SK-N-SH treated with all-trans-retinoic acid at 6 μM for 48 hours (cell line): ENCODE data around the gene MRPS6.

Source experiments
- ATAC-seq: fragments of 200-7000 bp; cut with Tn5 transposase; 3 replicates; pipeline ENCODE4 v1.9.1; 2020; ENCODE audit warnings: mild to moderate bottlenecking, moderate library complexity
- ARNTL ChIP-seq: fragments of 450-650 bp; formaldehyde crosslinking; IDR thresholded peaks from 2 replicates; pipeline ENCODE4 v1.5.0; 2020; ENCODE audit warnings: low read depth, mild to moderate bottlenecking, moderate library complexity, borderline replicate concordance
- BACH2 ChIP-seq: fragments of 250-450 bp; sonication (Bioruptor Pico); IDR thresholded peaks from 2 replicates; pipeline ENCODE4 v1.9.0; 2021; ENCODE audit warnings: mild to moderate bottlenecking, borderline replicate concordance
- ESRRG ChIP-seq: fragments of 250-450 bp; sonication (Bioruptor Pico); IDR thresholded peaks from 2 replicates; pipeline ENCODE4 v1.6.1; 2021; ENCODE audit warnings: mild to moderate bottlenecking
- GLIS3 ChIP-seq: fragments of 250-450 bp; sonication (Bioruptor Pico); IDR thresholded peaks from 2 replicates; pipeline ENCODE4 v1.5.0; 2020; ENCODE audit warnings: mild to moderate bottlenecking, moderate library complexity
- OSR1 ChIP-seq: fragments of 250-450 bp; sonication (Bioruptor Pico); IDR thresholded peaks from 2 replicates; pipeline ENCODE4 v1.8.0; 2022; ENCODE audit warnings: moderate library complexity, mild to moderate bottlenecking, inconsistent platforms
- RARB ChIP-seq: fragments of 250-450 bp; sonication (Bioruptor Pico); IDR thresholded peaks from 2 replicates; pipeline ENCODE4 v1.8.0; 2021; ENCODE audit warnings: mild to moderate bottlenecking, moderate library complexity
- SNAI2 ChIP-seq: fragments of 250-450 bp; sonication (Bioruptor Pico); IDR thresholded peaks from 2 replicates; pipeline ENCODE4 v1.5.0; 2020; ENCODE audit warnings: mild to moderate bottlenecking, moderate library complexity
- TCF4 ChIP-seq: fragments of 250-450 bp; sonication (Bioruptor Pico); IDR thresholded peaks from 2 replicates; pipeline ENCODE4 v1.8.0; 2021; ENCODE audit warnings: mild to moderate bottlenecking, moderate library complexity, borderline replicate concordance
- TOX ChIP-seq: fragments of 250-450 bp; sonication (Bioruptor Pico); IDR thresholded peaks from 2 replicates; pipeline ENCODE4 v1.8.0; 2021; ENCODE audit warnings: mild to moderate bottlenecking, moderate library complexity, borderline replicate concordance
- ZC3H10 ChIP-seq: fragments of 250-450 bp; sonication (Bioruptor Pico); IDR thresholded peaks from 2 replicates; pipeline ENCODE4 v1.5.1; 2021; ENCODE audit warnings: mild to moderate bottlenecking, moderate library complexity
- ZFP3 ChIP-seq: fragments of 250-450 bp; sonication (Bioruptor Pico); IDR thresholded peaks from 2 replicates; pipeline ENCODE4 v1.5.0; 2020; ENCODE audit warnings: mild to moderate bottlenecking, moderate library complexity
- ZFP30 ChIP-seq: fragments of 450-650 bp; formaldehyde crosslinking; IDR thresholded peaks from 2 replicates; pipeline ENCODE4 v1.5.0; 2022; ENCODE audit warnings: mild to moderate bottlenecking, moderate library complexity
- ZNF565 ChIP-seq: fragments of 450-650 bp; formaldehyde crosslinking; conservative IDR thresholded peaks from 2 replicates; pipeline ENCODE4 v1.5.0; 2020; ENCODE audit warnings: low read depth, mild to moderate bottlenecking, moderate library complexity
- ZNF70 ChIP-seq: fragments of 450-650 bp; formaldehyde crosslinking; IDR thresholded peaks from 2 replicates; pipeline ENCODE4 v1.5.0; 2020; ENCODE audit warnings: mild to moderate bottlenecking, moderate library complexity
- ZNF8 ChIP-seq: fragments of 450-650 bp; formaldehyde crosslinking; IDR thresholded peaks from 2 replicates; pipeline ENCODE4 v1.5.0; 2020; ENCODE audit warnings: mild to moderate bottlenecking, moderate library complexity
- TF ChIP-seq, protein P1 (sequence below): fragments of 250-450 bp; sonication (Bioruptor Pico); IDR thresholded peaks from 2 replicates; pipeline ENCODE4 v1.5.0; 2020; ENCODE audit warnings: mild to moderate bottlenecking, moderate library complexity
- TF ChIP-seq, protein P2 (sequence below): fragments of 250-450 bp; sonication (Bioruptor Pico); IDR thresholded peaks from 2 replicates; pipeline ENCODE4 v1.8.0; 2020; ENCODE audit warnings: mild to moderate bottlenecking, moderate library complexity, borderline replicate concordance
- TF ChIP-seq, protein P3 (sequence below): fragments of 250-450 bp; sonication (Bioruptor Pico); IDR thresholded peaks from 2 replicates; pipeline ENCODE4 v1.5.1; 2020; ENCODE audit warnings: low read depth, mild to moderate bottlenecking, moderate library complexity
- TF ChIP-seq, protein P4 (sequence below): fragments of 250-450 bp; sonication (Bioruptor Pico); IDR thresholded peaks from 2 replicates; pipeline ENCODE4 v1.8.0; 2021; ENCODE audit warnings: low read depth, mild to moderate bottlenecking, moderate library complexity, borderline replicate concordance

MRPS6 gene

DNA sequence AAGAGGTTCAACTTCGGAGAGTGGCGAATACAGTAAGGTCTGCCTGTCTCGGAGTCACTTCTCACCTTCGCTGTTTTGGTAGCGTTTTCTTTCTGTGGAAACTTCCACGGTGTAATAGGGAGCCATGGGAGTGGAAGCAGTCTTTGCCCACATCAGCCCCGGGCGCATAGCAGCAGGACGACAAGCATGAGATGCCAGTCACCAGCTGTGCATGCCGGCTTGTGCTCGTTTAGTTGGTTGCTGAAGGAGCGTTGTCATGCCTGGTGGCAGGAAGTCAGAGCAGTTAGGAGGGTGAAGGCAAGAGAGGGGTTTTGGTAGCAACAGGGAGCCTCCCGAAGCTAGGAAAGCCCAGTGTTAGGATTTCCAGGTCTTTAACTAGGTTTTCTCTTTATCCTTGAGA lies 58.8 kb downstream of the MRPS6 start:
- no peak for ATAC-seq

DNA sequence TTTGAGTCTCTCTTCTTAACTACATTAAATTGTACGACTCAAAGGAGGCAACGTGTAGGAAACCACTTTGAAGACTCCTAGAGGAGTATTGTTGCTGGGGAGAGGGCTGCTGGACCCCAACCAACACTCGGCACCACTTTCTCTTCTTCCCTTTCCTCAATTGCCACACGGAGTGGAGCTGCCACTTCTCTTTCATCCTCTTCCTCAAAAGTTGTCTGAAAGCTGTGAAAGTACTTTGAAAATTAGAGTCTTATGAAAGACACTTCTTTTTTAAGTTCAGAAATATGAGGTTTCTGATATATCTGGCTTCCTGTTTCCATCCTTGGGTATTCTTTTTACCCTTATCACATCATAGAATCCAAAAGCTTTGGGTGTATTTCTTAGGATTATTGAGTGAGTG lies 59.5 kb downstream of the MRPS6 start:
- TF ChIP-seq ESRRG (CRISPR knock-in tag) (no peak), ZNF8 (CRISPR knock-in tag) (no peak), ZNF70 (CRISPR knock-in tag) (no peak), ZFP30 (CRISPR knock-in tag) (no peak), RARB (no peak), SNAI2 (CRISPR knock-in tag) (no peak), BACH2 (CRISPR knock-in tag) (no peak), ZNF565 (CRISPR knock-in tag) (no peak), TOX (CRISPR knock-in tag) (no peak), OSR1 (CRISPR knock-in tag) (no peak), ZC3H10 (no peak), ARNTL (CRISPR knock-in tag) (no peak)
- TF ChIP-seq, protein P1, sequence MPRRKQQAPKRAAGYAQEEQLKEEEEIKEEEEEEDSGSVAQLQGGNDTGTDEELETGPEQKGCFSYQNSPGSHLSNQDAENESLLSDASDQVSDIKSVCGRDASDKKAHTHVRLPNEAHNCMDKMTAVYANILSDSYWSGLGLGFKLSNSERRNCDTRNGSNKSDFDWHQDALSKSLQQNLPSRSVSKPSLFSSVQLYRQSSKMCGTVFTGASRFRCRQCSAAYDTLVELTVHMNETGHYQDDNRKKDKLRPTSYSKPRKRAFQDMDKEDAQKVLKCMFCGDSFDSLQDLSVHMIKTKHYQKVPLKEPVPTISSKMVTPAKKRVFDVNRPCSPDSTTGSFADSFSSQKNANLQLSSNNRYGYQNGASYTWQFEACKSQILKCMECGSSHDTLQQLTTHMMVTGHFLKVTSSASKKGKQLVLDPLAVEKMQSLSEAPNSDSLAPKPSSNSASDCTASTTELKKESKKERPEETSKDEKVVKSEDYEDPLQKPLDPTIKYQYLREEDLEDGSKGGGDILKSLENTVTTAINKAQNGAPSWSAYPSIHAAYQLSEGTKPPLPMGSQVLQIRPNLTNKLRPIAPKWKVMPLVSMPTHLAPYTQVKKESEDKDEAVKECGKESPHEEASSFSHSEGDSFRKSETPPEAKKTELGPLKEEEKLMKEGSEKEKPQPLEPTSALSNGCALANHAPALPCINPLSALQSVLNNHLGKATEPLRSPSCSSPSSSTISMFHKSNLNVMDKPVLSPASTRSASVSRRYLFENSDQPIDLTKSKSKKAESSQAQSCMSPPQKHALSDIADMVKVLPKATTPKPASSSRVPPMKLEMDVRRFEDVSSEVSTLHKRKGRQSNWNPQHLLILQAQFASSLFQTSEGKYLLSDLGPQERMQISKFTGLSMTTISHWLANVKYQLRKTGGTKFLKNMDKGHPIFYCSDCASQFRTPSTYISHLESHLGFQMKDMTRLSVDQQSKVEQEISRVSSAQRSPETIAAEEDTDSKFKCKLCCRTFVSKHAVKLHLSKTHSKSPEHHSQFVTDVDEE (CRISPR knock-in tag), result no peak
- TF ChIP-seq, protein P2, sequence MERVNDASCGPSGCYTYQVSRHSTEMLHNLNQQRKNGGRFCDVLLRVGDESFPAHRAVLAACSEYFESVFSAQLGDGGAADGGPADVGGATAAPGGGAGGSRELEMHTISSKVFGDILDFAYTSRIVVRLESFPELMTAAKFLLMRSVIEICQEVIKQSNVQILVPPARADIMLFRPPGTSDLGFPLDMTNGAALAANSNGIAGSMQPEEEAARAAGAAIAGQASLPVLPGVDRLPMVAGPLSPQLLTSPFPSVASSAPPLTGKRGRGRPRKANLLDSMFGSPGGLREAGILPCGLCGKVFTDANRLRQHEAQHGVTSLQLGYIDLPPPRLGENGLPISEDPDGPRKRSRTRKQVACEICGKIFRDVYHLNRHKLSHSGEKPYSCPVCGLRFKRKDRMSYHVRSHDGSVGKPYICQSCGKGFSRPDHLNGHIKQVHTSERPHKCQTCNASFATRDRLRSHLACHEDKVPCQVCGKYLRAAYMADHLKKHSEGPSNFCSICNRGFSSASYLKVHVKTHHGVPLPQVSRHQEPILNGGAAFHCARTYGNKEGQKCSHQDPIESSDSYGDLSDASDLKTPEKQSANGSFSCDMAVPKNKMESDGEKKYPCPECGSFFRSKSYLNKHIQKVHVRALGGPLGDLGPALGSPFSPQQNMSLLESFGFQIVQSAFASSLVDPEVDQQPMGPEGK (CRISPR knock-in tag), result no peak
- TF ChIP-seq, protein P3, sequence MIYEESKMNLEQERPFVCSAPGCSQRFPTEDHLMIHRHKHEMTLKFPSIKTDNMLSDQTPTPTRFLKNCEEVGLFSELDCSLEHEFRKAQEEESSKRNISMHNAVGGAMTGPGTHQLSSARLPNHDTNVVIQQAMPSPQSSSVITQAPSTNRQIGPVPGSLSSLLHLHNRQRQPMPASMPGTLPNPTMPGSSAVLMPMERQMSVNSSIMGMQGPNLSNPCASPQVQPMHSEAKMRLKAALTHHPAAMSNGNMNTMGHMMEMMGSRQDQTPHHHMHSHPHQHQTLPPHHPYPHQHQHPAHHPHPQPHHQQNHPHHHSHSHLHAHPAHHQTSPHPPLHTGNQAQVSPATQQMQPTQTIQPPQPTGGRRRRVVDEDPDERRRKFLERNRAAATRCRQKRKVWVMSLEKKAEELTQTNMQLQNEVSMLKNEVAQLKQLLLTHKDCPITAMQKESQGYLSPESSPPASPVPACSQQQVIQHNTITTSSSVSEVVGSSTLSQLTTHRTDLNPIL, result no peak
- TF ChIP-seq, all 23 proteins: peak for 0
- ATAC-seq, result no peak

More for the DNA sequence above, 58.8 kb downstream of the MRPS6 start:
- TF ChIP-seq, protein P3, result no peak
- no peak for TF ChIP-seq RARB
- no peak for TF ChIP-seq GLIS3 (CRISPR knock-in tag)
- no peak for TF ChIP-seq TCF4 (CRISPR knock-in tag)
- no peak for TF ChIP-seq ZFP30 (CRISPR knock-in tag)
- TF ChIP-seq ZNF565 (CRISPR knock-in tag), result no peak
- TF ChIP-seq, protein P1 (CRISPR knock-in tag), result no peak
- TF ChIP-seq ZC3H10, result no peak
- TF ChIP-seq ZFP3, result no peak
- TF ChIP-seq, protein P4, sequence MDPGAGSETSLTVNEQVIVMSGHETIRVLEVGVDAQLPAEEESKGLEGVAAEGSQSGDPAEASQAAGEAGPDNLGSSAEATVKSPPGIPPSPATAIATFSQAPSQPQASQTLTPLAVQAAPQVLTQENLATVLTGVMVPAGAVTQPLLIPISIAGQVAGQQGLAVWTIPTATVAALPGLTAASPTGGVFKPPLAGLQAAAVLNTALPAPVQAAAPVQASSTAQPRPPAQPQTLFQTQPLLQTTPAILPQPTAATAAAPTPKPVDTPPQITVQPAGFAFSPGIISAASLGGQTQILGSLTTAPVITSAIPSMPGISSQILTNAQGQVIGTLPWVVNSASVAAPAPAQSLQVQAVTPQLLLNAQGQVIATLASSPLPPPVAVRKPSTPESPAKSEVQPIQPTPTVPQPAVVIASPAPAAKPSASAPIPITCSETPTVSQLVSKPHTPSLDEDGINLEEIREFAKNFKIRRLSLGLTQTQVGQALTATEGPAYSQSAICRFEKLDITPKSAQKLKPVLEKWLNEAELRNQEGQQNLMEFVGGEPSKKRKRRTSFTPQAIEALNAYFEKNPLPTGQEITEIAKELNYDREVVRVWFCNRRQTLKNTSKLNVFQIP (CRISPR knock-in tag), result no peak
